ENCODE results near the gene ACBD4. TPM values are rescaled to one million over a fixed set of nuclear protein-coding genes. Genes with fewer than 3 reads are reported as not detected.
"Not testable (repeated sequence)": the region's sequence is repeated elsewhere in the genome, so short reads cannot be mapped to it uniquely, and the experiment has no call there.

The ACBD4 gene
- total RNA-seq, 1 experiment from 2014 or later: 7.7 TPM

DNA sequence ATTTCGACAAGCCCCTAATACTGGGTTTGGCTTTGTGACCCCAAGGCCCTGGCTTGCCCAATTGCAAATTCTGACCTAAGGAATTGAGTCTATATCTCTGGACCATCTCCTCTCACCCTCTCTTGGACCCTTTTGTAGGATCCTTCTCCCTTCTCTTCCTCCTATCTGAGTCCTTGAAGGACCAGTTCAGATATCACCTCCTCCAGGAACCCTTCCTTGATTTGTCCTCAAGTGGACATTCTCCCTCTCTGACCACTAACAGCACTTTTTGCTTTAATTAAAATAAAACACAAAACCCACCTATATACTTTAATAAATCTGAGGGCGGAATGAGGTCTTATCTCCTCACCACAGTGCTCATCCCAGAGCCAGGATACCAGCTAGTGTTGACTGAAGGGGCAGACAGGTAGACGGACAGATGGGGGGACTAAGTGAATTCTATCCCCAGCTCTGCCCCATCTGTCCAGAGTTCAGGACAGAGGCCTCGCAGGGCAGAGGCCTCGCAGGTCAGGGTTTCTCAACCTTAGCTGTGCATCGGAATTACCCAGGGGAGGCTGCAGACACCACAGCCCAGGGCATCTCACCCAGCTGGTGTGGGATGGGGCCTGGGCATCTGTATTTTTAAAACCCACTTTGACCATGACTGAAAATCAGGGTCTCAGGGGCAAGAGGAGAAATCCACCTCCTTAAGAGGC, 12.3 kb upstream of the ACBD4 start:
- TF ChIP-seq SIN3A (IDR thresholded peaks at IDR 0.05; ENCODE audit: borderline replicate concordance, insufficient read depth, low read depth, low read length): no peak
- CTCF ChIA-PET: interaction anchor here (0.5 kb wide), 1 partner anchor 352 kb away, joined by 6 read pairs; no protein-coding TSS in a partner anchor
- no TSS peak for BruUV-seq (replicated peaks)
- peak overlapping the region; percentile 69 for H3K27ac ChIP-seq (ENCODE audit: low read length)
- H3K4me3 ChIP-seq (ENCODE audit: low read depth in 2 of 2, low read length in 2 of 2): no peak overlapping the region
- in situ Hi-C loops (cut with HindIII; ENCODE audit: low pct_unique_long_range_greater_than_20kb, low sequenced_read_pairs) (no loop called here), intact Hi-C loops (cut with micrococcal nuclease; ENCODE audit: unreplicated experiment) (no loop called here)
- no peaks in the 10 kb centered on the region for H3K9me3 ChIP-seq (ENCODE audit: control insufficient read depth, insufficient read depth, low read depth, low read length)
- DNase-seq (ENCODE audit: low read depth, low spot score) (no peak), ATAC-seq (no peak)
- peaks cover 46% of the 10 kb centered on the region for H3K4me1 ChIP-seq (ENCODE audit: control insufficient read depth, insufficient read depth, low read length)
- POLR2A ChIA-PET: no interaction called here
- no peaks in the 10 kb centered on the region for H3K36me3 ChIP-seq (ENCODE audit: control insufficient read depth, insufficient read depth, low read length)
- H3K27me3 ChIP-seq (ENCODE audit: control insufficient read depth, insufficient read depth, low read length): no peaks in the 10 kb centered on the region

DNA sequence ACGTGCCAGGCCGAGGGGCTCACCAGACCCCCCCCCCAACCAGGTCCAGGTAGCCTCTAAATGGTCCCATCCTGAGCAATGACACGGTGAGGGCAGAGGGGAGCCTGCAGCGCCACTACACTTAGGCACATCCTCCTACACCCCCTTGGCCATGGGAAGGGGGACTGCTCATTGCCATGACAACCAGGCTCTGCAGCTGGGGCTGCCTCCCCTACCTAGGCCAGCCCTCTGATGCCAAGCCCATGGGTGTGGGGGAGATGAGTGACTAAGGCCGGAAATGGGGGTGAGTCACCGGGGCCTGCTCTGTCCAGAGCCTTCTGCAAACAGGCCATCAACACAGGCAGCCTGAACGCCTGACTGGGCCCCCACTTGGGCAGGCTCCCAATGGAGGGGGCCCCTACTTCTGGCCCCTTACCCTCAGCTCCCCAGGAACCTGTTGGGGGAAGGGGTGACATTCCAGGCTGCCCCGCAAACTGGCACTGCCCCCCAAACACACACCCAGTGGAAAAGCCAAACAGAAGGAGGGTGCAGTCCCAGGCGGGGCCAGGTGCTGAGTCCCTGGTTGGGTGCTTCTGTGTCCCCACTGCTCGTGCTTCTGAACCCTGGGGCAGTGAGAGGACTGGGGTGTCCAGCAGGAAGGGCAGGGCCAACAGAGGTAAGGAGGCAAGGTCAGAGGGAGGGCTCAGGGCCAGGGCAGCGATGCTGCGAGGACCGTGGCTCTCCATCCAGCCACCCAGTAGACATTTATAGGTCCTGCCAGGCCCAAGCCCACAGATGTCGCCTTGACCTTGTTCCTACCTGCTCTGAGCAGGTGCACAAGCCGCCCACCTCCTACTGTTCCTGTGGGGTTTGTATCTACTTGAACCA, 11.3 kb upstream of the ACBD4 start:
- ChIA-PET CTCF (no interaction called here), POLR2A (no interaction called here)
- no peak for DNase-seq (ENCODE audit: low read depth, low spot score)
- in situ Hi-C loops (cut with HindIII; ENCODE audit: low pct_unique_long_range_greater_than_20kb, low sequenced_read_pairs) (no loop called here), intact Hi-C loops (cut with micrococcal nuclease; ENCODE audit: unreplicated experiment) (no loop called here)
- TF ChIP-seq POLR2AphosphoS5 (IDR thresholded peaks at IDR 0.05; ENCODE audit: low read depth, low read length): no peak
- TF ChIP-seq, protein P1, sequence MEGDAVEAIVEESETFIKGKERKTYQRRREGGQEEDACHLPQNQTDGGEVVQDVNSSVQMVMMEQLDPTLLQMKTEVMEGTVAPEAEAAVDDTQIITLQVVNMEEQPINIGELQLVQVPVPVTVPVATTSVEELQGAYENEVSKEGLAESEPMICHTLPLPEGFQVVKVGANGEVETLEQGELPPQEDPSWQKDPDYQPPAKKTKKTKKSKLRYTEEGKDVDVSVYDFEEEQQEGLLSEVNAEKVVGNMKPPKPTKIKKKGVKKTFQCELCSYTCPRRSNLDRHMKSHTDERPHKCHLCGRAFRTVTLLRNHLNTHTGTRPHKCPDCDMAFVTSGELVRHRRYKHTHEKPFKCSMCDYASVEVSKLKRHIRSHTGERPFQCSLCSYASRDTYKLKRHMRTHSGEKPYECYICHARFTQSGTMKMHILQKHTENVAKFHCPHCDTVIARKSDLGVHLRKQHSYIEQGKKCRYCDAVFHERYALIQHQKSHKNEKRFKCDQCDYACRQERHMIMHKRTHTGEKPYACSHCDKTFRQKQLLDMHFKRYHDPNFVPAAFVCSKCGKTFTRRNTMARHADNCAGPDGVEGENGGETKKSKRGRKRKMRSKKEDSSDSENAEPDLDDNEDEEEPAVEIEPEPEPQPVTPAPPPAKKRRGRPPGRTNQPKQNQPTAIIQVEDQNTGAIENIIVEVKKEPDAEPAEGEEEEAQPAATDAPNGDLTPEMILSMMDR (IDR thresholded peaks at IDR 0.05): no peak
- TF ChIP-seq SIN3A (IDR thresholded peaks at IDR 0.05; ENCODE audit: borderline replicate concordance, insufficient read depth, low read depth, low read length): no peak
- TF ChIP-seq, protein P2, sequence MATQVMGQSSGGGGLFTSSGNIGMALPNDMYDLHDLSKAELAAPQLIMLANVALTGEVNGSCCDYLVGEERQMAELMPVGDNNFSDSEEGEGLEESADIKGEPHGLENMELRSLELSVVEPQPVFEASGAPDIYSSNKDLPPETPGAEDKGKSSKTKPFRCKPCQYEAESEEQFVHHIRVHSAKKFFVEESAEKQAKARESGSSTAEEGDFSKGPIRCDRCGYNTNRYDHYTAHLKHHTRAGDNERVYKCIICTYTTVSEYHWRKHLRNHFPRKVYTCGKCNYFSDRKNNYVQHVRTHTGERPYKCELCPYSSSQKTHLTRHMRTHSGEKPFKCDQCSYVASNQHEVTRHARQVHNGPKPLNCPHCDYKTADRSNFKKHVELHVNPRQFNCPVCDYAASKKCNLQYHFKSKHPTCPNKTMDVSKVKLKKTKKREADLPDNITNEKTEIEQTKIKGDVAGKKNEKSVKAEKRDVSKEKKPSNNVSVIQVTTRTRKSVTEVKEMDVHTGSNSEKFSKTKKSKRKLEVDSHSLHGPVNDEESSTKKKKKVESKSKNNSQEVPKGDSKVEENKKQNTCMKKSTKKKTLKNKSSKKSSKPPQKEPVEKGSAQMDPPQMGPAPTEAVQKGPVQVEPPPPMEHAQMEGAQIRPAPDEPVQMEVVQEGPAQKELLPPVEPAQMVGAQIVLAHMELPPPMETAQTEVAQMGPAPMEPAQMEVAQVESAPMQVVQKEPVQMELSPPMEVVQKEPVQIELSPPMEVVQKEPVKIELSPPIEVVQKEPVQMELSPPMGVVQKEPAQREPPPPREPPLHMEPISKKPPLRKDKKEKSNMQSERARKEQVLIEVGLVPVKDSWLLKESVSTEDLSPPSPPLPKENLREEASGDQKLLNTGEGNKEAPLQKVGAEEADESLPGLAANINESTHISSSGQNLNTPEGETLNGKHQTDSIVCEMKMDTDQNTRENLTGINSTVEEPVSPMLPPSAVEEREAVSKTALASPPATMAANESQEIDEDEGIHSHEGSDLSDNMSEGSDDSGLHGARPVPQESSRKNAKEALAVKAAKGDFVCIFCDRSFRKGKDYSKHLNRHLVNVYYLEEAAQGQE (IDR thresholded peaks at IDR 0.05; ENCODE audit: insufficient read depth in 1 of 2, low read depth in 2 of 2, low read length in 1 of 2): no peak
- TF ChIP-seq TCF7L2 (IDR thresholded peaks at IDR 0.05; ENCODE audit: low read depth, low read length): no peak
- Histone ChIP-seq H3K36me3 (ENCODE audit: control insufficient read depth, insufficient read depth, low read length) (no peaks in the 10 kb centered on the region), H3K27ac (ENCODE audit: low read length) (peak overlapping the region; percentile 69), H3K9me3 (ENCODE audit: control insufficient read depth, insufficient read depth, low read depth, low read length) (no peaks in the 10 kb centered on the region), H3K4me1 (ENCODE audit: control insufficient read depth, insufficient read depth, low read length) (peaks cover 56% of the 10 kb centered on the region), H3K27me3 (ENCODE audit: control insufficient read depth, insufficient read depth, low read length) (no peaks in the 10 kb centered on the region), H3K4me3 (ENCODE audit: low read depth in 2 of 2, low read length in 2 of 2) (no peak overlapping the region)
- ATAC-seq: peak; percentile 90
- no TSS peak for BruUV-seq (replicated peaks)

DNA sequence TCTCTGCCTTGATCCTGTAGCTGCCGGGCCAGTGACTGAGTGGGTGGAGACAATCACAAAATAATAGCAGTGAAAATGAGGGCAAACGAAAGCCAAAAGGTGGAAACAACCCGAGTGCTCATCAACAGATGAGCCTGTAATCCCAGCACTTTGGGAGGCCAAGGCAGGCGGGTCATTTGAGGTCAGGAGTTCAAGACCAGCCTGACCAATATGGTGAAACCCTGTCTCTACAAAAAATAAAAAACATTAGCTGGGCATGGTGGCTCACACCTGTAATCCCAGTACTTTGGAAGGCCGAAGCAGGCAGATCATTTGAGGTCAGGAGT, 10.7 kb upstream of the ACBD4 start:
- DNase-seq (ENCODE audit: low read depth, low spot score); POLR2A ChIA-PET; H3K4me3 ChIP-seq (ENCODE audit: low read depth in 2 of 2, low read length in 2 of 2); H3K27me3 ChIP-seq (ENCODE audit: control insufficient read depth, insufficient read depth, low read length); in situ Hi-C loops (cut with HindIII; ENCODE audit: low pct_unique_long_range_greater_than_20kb, low sequenced_read_pairs); ATAC-seq; CTCF ChIA-PET; BruUV-seq (replicated peaks); H3K9me3 ChIP-seq (ENCODE audit: control insufficient read depth, insufficient read depth, low read depth, low read length); intact Hi-C loops (cut with micrococcal nuclease; ENCODE audit: unreplicated experiment); H3K36me3 ChIP-seq (ENCODE audit: control insufficient read depth, insufficient read depth, low read length): not testable (repeated sequence)
- Histone ChIP-seq H3K4me1 (ENCODE audit: control insufficient read depth, insufficient read depth, low read length) (peaks cover 61% of the 10 kb centered on the region), H3K27ac (ENCODE audit: low read length) (peak overlapping the region; percentile 69)

Data from Panc1 (cell line).